DND-41 (cell line): Measurements from ENCODE around the gene BCL2L1.
A peak's percentile ranks its signal among the peaks of the same experiment; 100 is the strongest.

Experiments
- ATAC-seq: fragments of 200-7000 bp; cut with Tn5 transposase; 3 replicates; pipeline ENCODE4 v1.9.1; 2021; ENCODE audit warnings: low read depth; ENCODE audit not compliant: insufficient read depth
- DNase-seq: peaks from one replicate; pipeline ENCODE4 v3.0.0-alpha.2; 2020
- H2AFZ ChIP-seq: 2 replicates; pipeline ENCODE4 v1.6.0; 2012; ENCODE audit warnings: low read depth, low read length
- H3K27ac ChIP-seq: 2 replicates; pipeline ENCODE4 v1.5.1; 2012; ENCODE audit warnings: low read length, inconsistent platforms
- H3K27me3 ChIP-seq: fragments of 200-600 bp; sonication (generic); 2 replicates; pipeline ENCODE4 v1.6.0; 2012; ENCODE audit warnings: low read length, mild to moderate bottlenecking, inconsistent platforms; ENCODE audit not compliant: insufficient read depth, poor library complexity
- H3K36me3 ChIP-seq: 2 replicates; pipeline ENCODE4 v1.5.1; 2012; ENCODE audit warnings: low read length, inconsistent platforms; ENCODE audit not compliant: insufficient read depth
- H3K4me1 ChIP-seq: 2 replicates; pipeline ENCODE4 v1.5.1; 2012; ENCODE audit warnings: mild to moderate bottlenecking, low read length; ENCODE audit not compliant: insufficient read depth
- H3K4me2 ChIP-seq: 2 replicates; pipeline ENCODE4 v1.6.0; 2012; ENCODE audit warnings: mild to moderate bottlenecking, moderate library complexity, low read length, inconsistent platforms; ENCODE audit not compliant: insufficient read depth
- H3K4me3 ChIP-seq, 2 experiments: fragments of 200-600 bp in 1 of 2; shearing (Covaris generic) in 1 of 2; 2 replicates each; pipeline ENCODE4 v1.5.1; 2012 to 2016; ENCODE audit warnings: inconsistent platforms in 2 of 2, low read length in 2 of 2, mild to moderate bottlenecking in 2 of 2, low read depth in 1 of 2, moderate library complexity in 1 of 2
- H3K79me2 ChIP-seq: 2 replicates; pipeline ENCODE4 v1.6.0; 2012; ENCODE audit warnings: low read length, inconsistent platforms; ENCODE audit not compliant: insufficient read depth
- H3K9ac ChIP-seq: 2 replicates; pipeline ENCODE4 v1.6.0; 2012; ENCODE audit warnings: low read depth, mild to moderate bottlenecking, inconsistent platforms, low read length, moderate library complexity
- H3K9me3 ChIP-seq: 2 replicates; pipeline ENCODE4 v1.5.1; 2012; ENCODE audit warnings: low read length, moderate library complexity, mild to moderate bottlenecking, inconsistent platforms; ENCODE audit not compliant: insufficient read depth, severe bottlenecking
- H4K20me1 ChIP-seq: 2 replicates; pipeline ENCODE4 v1.6.0; 2012; ENCODE audit warnings: low read length; ENCODE audit not compliant: insufficient read depth
- EZH2 ChIP-seq: IDR thresholded peaks from 3 replicates; pipeline ENCODE4 v1.6.1; 2012; ENCODE audit warnings: borderline replicate concordance, low read depth, mild to moderate bottlenecking, moderate library complexity, low read length, inconsistent platforms; ENCODE audit not compliant: severe bottlenecking
- TF ChIP-seq, protein P1 (sequence below): IDR thresholded peaks from 2 replicates; pipeline ENCODE4 v1.5.1; 2012; ENCODE audit warnings: borderline replicate concordance, low read length, moderate library complexity, mild to moderate bottlenecking; ENCODE audit not compliant: poor library complexity, severe bottlenecking; ENCODE audit errors: extremely low read depth

The BCL2L1 gene

DNA sequence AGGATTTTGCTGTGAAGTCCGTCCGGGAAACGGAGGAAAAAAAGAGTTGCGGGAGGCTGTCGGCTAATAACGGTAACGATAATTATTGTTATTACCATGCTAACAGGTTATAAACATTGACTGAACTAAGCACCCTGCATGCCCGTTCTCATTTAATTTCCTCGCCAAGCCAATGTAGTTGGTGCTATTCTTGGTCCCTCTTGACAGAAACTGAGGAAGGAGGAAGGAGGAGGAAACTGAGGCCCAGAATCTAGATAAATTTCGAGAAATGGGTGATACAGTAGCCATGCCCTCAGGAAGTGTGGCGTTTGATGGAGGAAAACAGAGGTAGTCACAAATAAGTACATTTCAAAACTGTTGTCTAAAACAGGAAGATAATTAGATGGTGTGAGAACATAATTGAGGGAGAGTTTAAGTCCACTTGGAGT is 16.9 kb upstream of the BCL2L1 start:
- H3K9ac ChIP-seq, result peak overlapping the region; percentile 77
- TF ChIP-seq, protein P1, sequence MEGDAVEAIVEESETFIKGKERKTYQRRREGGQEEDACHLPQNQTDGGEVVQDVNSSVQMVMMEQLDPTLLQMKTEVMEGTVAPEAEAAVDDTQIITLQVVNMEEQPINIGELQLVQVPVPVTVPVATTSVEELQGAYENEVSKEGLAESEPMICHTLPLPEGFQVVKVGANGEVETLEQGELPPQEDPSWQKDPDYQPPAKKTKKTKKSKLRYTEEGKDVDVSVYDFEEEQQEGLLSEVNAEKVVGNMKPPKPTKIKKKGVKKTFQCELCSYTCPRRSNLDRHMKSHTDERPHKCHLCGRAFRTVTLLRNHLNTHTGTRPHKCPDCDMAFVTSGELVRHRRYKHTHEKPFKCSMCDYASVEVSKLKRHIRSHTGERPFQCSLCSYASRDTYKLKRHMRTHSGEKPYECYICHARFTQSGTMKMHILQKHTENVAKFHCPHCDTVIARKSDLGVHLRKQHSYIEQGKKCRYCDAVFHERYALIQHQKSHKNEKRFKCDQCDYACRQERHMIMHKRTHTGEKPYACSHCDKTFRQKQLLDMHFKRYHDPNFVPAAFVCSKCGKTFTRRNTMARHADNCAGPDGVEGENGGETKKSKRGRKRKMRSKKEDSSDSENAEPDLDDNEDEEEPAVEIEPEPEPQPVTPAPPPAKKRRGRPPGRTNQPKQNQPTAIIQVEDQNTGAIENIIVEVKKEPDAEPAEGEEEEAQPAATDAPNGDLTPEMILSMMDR, result no peak
- TF ChIP-seq EZH2, result no peak
- peaks cover 64% of the 10 kb centered on the region for H3K79me2 ChIP-seq
- H3K4me3 ChIP-seq, result peak overlapping the region; percentile 51 to 73
- H3K27me3 ChIP-seq, result no peaks in the 10 kb centered on the region
- peaks cover 53% of the 10 kb centered on the region for H3K4me1 ChIP-seq
- H3K4me2 ChIP-seq, result peak overlapping the region; percentile 87
- ATAC-seq (no peak), DNase-seq (no peak)
- peaks cover 14% of the 10 kb centered on the region; the same call in 1 of the 2 replicates for H4K20me1 ChIP-seq
- H2AFZ ChIP-seq, result peak overlapping the region; percentile 78
- peaks cover 40% of the 10 kb centered on the region for H3K36me3 ChIP-seq
- H3K27ac ChIP-seq, result peak overlapping the region; percentile 91
- no peaks in the 10 kb centered on the region for H3K9me3 ChIP-seq

DNA sequence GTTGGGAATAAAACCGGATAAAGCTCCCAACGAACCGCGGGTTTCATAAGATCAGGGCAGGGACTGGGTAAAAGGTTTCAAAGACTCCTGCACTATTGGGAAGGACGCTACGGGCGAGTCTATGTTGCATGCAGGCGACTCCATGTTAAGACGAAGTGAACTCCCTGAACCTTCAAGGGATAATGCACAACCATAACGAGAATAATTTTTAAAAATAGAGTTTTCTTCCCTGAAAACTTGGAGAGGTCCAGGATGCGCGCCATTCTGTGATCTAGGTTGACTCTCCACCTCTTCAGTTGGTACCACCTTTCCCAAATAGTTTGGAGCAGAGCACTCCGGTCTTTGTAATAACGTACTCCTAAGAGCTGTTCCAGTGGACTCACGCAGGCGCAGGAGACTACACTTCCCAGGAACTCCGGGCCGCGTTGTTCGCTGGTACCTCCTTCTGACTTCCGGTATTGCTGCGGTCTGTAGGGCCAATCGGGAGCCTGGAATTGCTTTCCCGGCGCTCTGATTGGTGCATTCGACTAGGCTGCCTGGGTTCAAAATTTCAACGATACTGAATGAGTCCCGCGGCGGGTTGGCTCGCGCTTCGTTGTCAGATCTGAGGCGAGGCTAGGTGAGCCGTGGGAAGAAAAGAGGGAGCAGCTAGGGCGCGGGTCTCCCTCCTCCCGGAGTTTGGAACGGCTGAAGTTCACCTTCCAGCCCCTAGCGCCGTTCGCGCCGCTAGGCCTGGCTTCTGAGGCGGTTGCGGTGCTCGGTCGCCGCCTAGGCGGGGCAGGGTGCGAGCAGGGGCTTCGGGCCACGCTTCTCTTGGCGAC is 16.3 kb upstream of the BCL2L1 start, which contains the start of gene TPX2:
Gene TPX2, plus strand, starts transcription at position 562 of the 821 bp plus-strand sequence. CDS start 18,187 bp downstream, outside the sequence.
- H3K27ac ChIP-seq, result peak within 1 kb of the TSS; percentile 91
- ATAC-seq (peak; percentile 97), DNase-seq (peak; percentile 98)
- H3K4me1 ChIP-seq, result peaks cover 50% of the 10 kb centered on the region
- peak within 1 kb of the TSS; percentile 87 for H3K4me2 ChIP-seq
- peaks cover 57% of the 10 kb centered on the region for H3K79me2 ChIP-seq
- H3K36me3 ChIP-seq, result peaks cover 34% of the 10 kb centered on the region
- H3K4me3 ChIP-seq, result peak within 1 kb of the TSS; percentile 51 to 73
- H3K9me3 ChIP-seq, result no peaks in the 10 kb centered on the region
- H4K20me1 ChIP-seq, result peaks cover 12% of the 10 kb centered on the region; the same call in 1 of the 2 replicates
- H3K27me3 ChIP-seq, result no peaks in the 10 kb centered on the region
- H3K9ac ChIP-seq, result peak within 1 kb of the TSS; percentile 77
- no peak for TF ChIP-seq EZH2
- TF ChIP-seq, protein P1, result peak; percentile 43
- H2AFZ ChIP-seq, result peak within 1 kb of the TSS; percentile 88

DNA sequence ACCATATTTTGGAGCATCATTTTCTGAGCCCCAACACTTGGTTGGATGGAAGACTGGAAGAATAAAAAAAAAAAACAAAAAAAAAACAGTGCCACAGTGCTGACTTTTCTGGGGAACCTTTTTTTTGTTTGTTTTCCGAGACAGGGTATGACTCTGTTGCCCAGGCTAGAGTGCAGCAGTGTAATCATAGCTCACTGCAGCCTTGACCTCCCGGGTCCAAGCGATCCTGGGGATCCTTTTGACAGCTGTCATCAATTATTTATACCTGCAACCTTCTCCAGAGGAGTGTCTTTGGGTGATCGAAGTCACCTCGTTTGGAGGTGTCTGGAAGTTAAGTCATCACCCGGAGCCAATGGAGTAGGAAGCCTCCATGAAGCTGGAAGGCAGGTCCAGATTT is 8.7 kb upstream of the BCL2L1 start:
- H4K20me1 ChIP-seq, result no peaks in the 10 kb centered on the region
- no peaks in the 10 kb centered on the region for H3K36me3 ChIP-seq
- no peaks in the 10 kb centered on the region for H3K9me3 ChIP-seq
- H3K79me2 ChIP-seq, result no peaks in the 10 kb centered on the region
- DNase-seq, result no peak
- ATAC-seq, result no peak
- H3K27me3 ChIP-seq, result no peaks in the 10 kb centered on the region
- no peak overlapping the region for H3K4me3 ChIP-seq
- no peak overlapping the region for H3K27ac ChIP-seq
- no peak overlapping the region for H3K9ac ChIP-seq
- H3K4me1 ChIP-seq, result no peaks in the 10 kb centered on the region
- no peak overlapping the region for H2AFZ ChIP-seq
- H3K4me2 ChIP-seq, result no peak overlapping the region
- TF ChIP-seq EZH2, result no peak
- TF ChIP-seq, protein P1, result no peak
